Smooth muscle cell (in vitro differentiated cells): ENCODE measurements around the gene FHOD3. TPM values are rescaled to one million over a fixed set of nuclear protein-coding genes. Genes with fewer than 3 reads are reported as not detected.

ENCODE experiments used
- DNase-seq: peaks from one replicate; lab custom pipeline; 2025; ENCODE audit not compliant: unreplicated experiment; lab: John Stamatoyannopoulos, UW
- H2AFZ ChIP-seq: fragments of 200-600 bp; sonication (generic); 2 replicates; pipeline ENCODE4 v1.6.0; 2016; ENCODE audit warnings: antibody characterized with exemption, low read depth, mild to moderate bottlenecking
- H3F3A ChIP-seq: fragments of 200-600 bp; sonication (generic); 2 replicates; pipeline ENCODE4 v1.6.0; 2017; ENCODE audit warnings: antibody characterized with exemption, low read depth
- H3K27ac ChIP-seq: fragments of 200-600 bp; sonication (generic); 2 replicates; pipeline ENCODE4 v1.5.1; 2016; ENCODE audit warnings: low read depth, mild to moderate bottlenecking
- H3K27me3 ChIP-seq: fragments of 200-600 bp; sonication (generic); 2 replicates; pipeline ENCODE4 v1.6.1; 2016; ENCODE audit warnings: low read depth, mild to moderate bottlenecking
- H3K36me3 ChIP-seq: fragments of 200-600 bp; sonication (generic); 2 replicates; pipeline ENCODE4 v1.5.1; 2016; ENCODE audit warnings: low read depth
- H3K4me1 ChIP-seq: fragments of 200-600 bp; sonication (generic); 2 replicates; pipeline ENCODE4 v1.5.1; 2016; ENCODE audit warnings: low read depth
- H3K4me2 ChIP-seq: fragments of 200-600 bp; sonication (generic); 2 replicates; pipeline ENCODE4 v1.6.0; 2016; ENCODE audit warnings: mild to moderate bottlenecking
- H3K4me3 ChIP-seq: fragments of 200-600 bp; sonication (generic); 2 replicates; pipeline ENCODE4 v1.5.1; 2016; ENCODE audit warnings: mild to moderate bottlenecking
- H3K79me2 ChIP-seq: fragments of 200-600 bp; sonication (generic); 2 replicates; pipeline ENCODE4 v1.6.0; 2016; ENCODE audit warnings: low read depth, mild to moderate bottlenecking
- H3K9ac ChIP-seq: fragments of 200-600 bp; sonication (generic); 2 replicates; pipeline ENCODE4 v1.6.0; 2016; ENCODE audit warnings: low read depth
- H3K9me3 ChIP-seq: fragments of 200-600 bp; sonication (generic); replicated peaks from 2 replicates; pipeline ENCODE4 v1.5.1; 2016; ENCODE audit warnings: low read depth
- H4K20me1 ChIP-seq: fragments of 200-600 bp; sonication (generic); 2 replicates; pipeline ENCODE4 v1.6.0; 2016; ENCODE audit warnings: low read depth
- WGBS: methylation state at CpG from one replicate; pipeline ENCODE4 v1.1.7; 2016; ENCODE audit warnings: low lambda C conversion rate; 5-methylcytosine and 5-hydroxymethylcytosine counted together
- polyA plus RNA-seq: library from polyadenylated mRNA; unstranded; fragments of >200 nt; fragmentation: Nextera tagmentation; extraction: Ambion mirVana; gene quantifications from 2 replicates; pipeline ENCODE4 v1.2.1, GENCODE V29; 2016
- total RNA-seq: library from RNA; depleted of rRNA; stranded (reverse); fragments of >200 nt; gene quantifications from 2 replicates; pipeline ENCODE4 v1.2.3, GENCODE V29; 2014
- TF ChIP-seq, protein P1 (sequence below): fragments of 200-600 bp; sonication (generic); IDR thresholded peaks from 2 replicates; pipeline ENCODE4 v1.5.1; 2017; ENCODE audit warnings: borderline replicate concordance, mild to moderate bottlenecking, antibody characterized with exemption; ENCODE audit not compliant: insufficient read depth, poor library complexity, severe bottlenecking

Gene FHOD3
- total and polyA plus RNA-seq, 2 experiments from 2014 or later = 6.3 to 19.4 TPM

DNA sequence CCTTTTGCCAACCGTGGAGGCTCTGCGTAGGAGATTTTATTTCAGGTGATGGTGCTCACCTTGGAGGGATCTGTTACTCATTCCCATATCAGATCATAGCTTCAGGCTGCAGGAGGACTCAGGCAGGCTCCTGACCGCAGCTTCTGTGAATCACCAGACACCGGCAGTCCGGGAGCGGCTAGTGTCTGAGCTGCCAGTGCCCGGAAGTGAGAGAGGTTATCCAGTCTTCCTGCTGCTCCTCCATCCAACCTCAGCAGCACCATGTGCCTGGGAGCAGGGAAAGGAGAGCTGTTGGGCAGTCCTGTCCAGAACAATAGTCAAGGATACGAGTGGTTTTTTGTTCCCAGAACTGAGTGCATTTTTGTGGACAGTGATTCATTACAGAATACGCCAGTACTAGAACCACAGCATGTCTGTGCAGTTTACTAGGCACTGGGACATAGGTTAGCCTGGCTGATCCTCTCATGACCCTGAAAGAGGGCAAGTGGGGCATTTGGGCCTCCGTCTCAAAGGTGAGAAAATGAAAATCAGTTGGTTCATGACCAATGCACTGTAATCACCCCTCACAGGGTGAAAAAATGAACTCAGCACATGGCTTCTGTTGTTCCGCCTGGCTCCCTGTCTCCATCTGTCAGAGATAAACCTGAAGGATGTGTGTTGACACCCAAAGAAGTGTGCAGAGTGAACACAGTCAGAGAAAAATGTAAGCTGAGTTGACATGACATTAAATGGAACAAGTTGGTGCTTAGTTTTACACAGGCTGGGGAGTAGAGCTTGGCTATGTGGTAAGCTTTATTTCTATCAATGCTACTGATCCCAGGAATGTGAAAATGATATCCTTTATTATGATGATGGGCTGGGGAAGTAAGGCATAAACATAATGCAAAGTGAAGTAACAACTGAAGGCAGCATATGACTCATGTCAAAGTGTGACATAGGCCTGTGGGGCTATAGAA is 12.2 kb downstream of the FHOD3 start:
- TF ChIP-seq, protein P1, sequence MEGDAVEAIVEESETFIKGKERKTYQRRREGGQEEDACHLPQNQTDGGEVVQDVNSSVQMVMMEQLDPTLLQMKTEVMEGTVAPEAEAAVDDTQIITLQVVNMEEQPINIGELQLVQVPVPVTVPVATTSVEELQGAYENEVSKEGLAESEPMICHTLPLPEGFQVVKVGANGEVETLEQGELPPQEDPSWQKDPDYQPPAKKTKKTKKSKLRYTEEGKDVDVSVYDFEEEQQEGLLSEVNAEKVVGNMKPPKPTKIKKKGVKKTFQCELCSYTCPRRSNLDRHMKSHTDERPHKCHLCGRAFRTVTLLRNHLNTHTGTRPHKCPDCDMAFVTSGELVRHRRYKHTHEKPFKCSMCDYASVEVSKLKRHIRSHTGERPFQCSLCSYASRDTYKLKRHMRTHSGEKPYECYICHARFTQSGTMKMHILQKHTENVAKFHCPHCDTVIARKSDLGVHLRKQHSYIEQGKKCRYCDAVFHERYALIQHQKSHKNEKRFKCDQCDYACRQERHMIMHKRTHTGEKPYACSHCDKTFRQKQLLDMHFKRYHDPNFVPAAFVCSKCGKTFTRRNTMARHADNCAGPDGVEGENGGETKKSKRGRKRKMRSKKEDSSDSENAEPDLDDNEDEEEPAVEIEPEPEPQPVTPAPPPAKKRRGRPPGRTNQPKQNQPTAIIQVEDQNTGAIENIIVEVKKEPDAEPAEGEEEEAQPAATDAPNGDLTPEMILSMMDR = no peak
- DNase-seq = no peak
- H3K79me2 ChIP-seq = peaks cover 43% of the 10 kb centered on the region
- peak overlapping the region; percentile 63 for H3K4me2 ChIP-seq
- H3F3A ChIP-seq = peaks cover 11% of the 10 kb centered on the region
- H3K4me1 ChIP-seq = peaks cover 6% of the 10 kb centered on the region
- WGBS = 16% methylated on average over 11 of the region's 11 CpGs
- peak overlapping the region; percentile 78 for H3K9ac ChIP-seq
- H2AFZ ChIP-seq = no peak overlapping the region
- H3K36me3 ChIP-seq = no peaks in the 10 kb centered on the region
- no peaks in the 10 kb centered on the region for H4K20me1 ChIP-seq
- no peaks in the 10 kb centered on the region for H3K9me3 ChIP-seq
- H3K27ac ChIP-seq = peak overlapping the region; percentile 95
- no peak overlapping the region for H3K4me3 ChIP-seq
- no peaks in the 10 kb centered on the region for H3K27me3 ChIP-seq

DNA sequence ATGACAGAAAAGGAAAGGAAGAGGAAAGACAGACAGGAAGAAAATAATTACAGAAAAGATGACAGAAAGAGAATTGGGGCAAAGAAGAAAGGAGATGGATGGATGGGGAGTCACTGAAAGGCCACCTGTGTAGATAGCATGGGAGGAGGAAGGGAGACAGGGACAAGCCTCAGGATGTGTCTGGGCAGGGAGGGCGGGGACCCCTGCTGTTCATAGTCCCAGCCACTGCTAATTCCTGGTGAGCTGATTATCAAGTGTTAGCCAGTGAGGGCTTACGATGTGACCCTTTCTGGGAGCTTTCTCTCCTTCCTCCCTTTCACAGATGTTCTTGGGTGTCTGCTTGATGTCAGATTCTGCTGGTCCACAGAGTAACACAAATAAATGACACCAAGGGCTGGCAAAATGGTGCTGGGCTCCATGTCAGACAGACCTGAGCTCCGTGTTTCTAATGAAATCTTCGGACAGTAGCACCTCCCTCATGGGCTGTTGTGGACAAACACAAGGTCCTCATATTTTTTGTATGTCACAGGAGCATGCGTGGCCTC is 13.6 kb downstream of the FHOD3 start:
- Histone ChIP-seq H2AFZ (no peak overlapping the region), H3K4me1 (peaks cover 17% of the 10 kb centered on the region), H3K9ac (no peak overlapping the region), H3K9me3 (no peaks in the 10 kb centered on the region), H3K27me3 (no peaks in the 10 kb centered on the region), H3K27ac (peak overlapping the region; percentile 95), H3K4me2 (no peak overlapping the region), H3F3A (peaks cover 11% of the 10 kb centered on the region), H4K20me1 (no peaks in the 10 kb centered on the region), H3K4me3 (no peak overlapping the region), H3K36me3 (no peaks in the 10 kb centered on the region), H3K79me2 (peaks cover 30% of the 10 kb centered on the region)
- 77% methylated on average over 5 of the region's 5 CpGs for WGBS
- TF ChIP-seq, protein P1 = no peak
- no peak for DNase-seq

DNA sequence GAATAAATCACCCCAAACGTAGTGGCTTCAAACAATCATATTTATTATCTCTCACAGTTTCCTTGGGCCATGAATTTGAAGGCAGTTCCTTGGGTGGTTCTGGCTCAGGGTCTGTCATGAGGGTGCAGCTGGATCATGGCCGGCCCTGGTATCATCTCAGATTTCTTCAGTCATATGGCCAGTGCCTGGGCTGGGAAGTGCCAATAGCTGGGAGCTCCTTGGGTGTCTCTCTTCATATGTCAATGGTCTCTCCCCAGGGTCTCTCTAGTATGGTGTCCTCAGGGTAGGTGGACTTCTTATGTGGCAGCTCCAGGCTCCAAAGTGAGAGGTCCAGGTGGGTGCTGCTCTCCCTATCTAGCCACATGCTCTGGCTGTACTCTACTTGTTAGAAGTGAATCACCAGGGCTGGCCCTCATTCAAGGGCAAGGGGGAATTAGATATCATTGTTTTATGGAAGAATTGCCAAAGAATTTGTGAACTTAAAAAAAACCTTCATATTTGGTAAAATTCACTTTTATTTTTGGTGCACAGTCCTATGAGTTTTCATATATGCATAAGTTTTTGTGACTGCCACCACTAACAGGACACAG is 15.4 kb downstream of the FHOD3 start:
- TF ChIP-seq, protein P1 = no peak
- Histone ChIP-seq H3K9ac (no peak overlapping the region), H3K36me3 (no peaks in the 10 kb centered on the region), H3K27ac (no peak overlapping the region), H3K4me2 (no peak overlapping the region), H3K79me2 (peaks cover 27% of the 10 kb centered on the region), H3F3A (peaks cover 11% of the 10 kb centered on the region), H4K20me1 (no peaks in the 10 kb centered on the region), H3K4me3 (no peak overlapping the region), H2AFZ (no peak overlapping the region), H3K27me3 (no peaks in the 10 kb centered on the region), H3K4me1 (peaks cover 21% of the 10 kb centered on the region), H3K9me3 (no peaks in the 10 kb centered on the region)
- 94% methylated on average over 2 of the region's 2 CpGs for WGBS
- no peak for DNase-seq
